DOHH2 (cell line): ENCODE results near the gene PDE6C.
"Not testable (repeated sequence)": the region's sequence is repeated elsewhere in the genome, so short reads cannot be mapped to it uniquely, and the experiment has no call there.

Experiments
- H3F3A ChIP-seq: fragments of 200-600 bp; sonication (generic), shearing (Covaris generic); 2 replicates; pipeline ENCODE4 v1.6.0; 2016; ENCODE audit warnings: antibody characterized with exemption, mild to moderate bottlenecking; ENCODE audit not compliant: control insufficient read depth, insufficient read depth
- H3K27ac ChIP-seq: fragments of 200-600 bp; sonication (generic); 2 replicates; pipeline ENCODE4 v1.5.1; 2014; ENCODE audit warnings: low read depth, mild to moderate bottlenecking, low read length, moderate library complexity
- H3K27me3 ChIP-seq: fragments of 200-600 bp; sonication (generic); 2 replicates; pipeline ENCODE4 v1.6.1; 2014; ENCODE audit warnings: mild to moderate bottlenecking, low read length, mixed read lengths; ENCODE audit not compliant: control insufficient read depth
- H3K36me3 ChIP-seq: fragments of 200-600 bp; sonication (generic); 2 replicates; pipeline ENCODE4 v1.6.1; 2014; ENCODE audit warnings: mild to moderate bottlenecking, low read length, moderate library complexity, mixed read lengths; ENCODE audit not compliant: control insufficient read depth
- H3K4me1 ChIP-seq: fragments of 200-600 bp; sonication (generic); 2 replicates; pipeline ENCODE4 v1.6.1; 2014; ENCODE audit warnings: mild to moderate bottlenecking, low read length, mixed read lengths; ENCODE audit not compliant: control insufficient read depth
- H3K4me2 ChIP-seq: fragments of 200-600 bp; sonication (generic); 2 replicates; pipeline ENCODE4 v1.6.0; 2014; ENCODE audit warnings: mild to moderate bottlenecking, low read length, moderate library complexity
- H3K4me3 ChIP-seq: fragments of 200-600 bp; sonication (generic); 2 replicates; pipeline ENCODE4 v1.5.1; 2014; ENCODE audit warnings: mild to moderate bottlenecking, low read length, mixed read lengths
- H3K79me2 ChIP-seq: fragments of 200-600 bp; sonication (generic); 2 replicates; pipeline ENCODE4 v1.6.1; 2014; ENCODE audit warnings: mild to moderate bottlenecking, low read length, mixed read lengths; ENCODE audit not compliant: control insufficient read depth
- H3K9me2 ChIP-seq: fragments of 200-600 bp; sonication (generic); replicated peaks from 2 replicates; pipeline ENCODE4 v1.6.1; 2014; ENCODE audit warnings: mild to moderate bottlenecking, low read length, mixed read lengths; ENCODE audit not compliant: control insufficient read depth
- H3K9me3 ChIP-seq: fragments of 200-600 bp; sonication (generic); 2 replicates; pipeline ENCODE4 v1.6.1; 2014; ENCODE audit warnings: antibody characterized with exemption, low read length, mixed read lengths; ENCODE audit not compliant: control insufficient read depth, insufficient read depth
- H4K20me1 ChIP-seq: fragments of 200-600 bp; sonication (generic); 2 replicates; pipeline ENCODE4 v1.6.0; 2014; ENCODE audit warnings: low read depth, mild to moderate bottlenecking, antibody characterized with exemption, low read length, moderate library complexity; ENCODE audit not compliant: control insufficient read depth, insufficient read depth
- CTCF ChIP-seq: fragments of 200-600 bp; sonication (generic); IDR thresholded peaks from one replicate; pipeline ENCODE4 v1.5.1; 2014; ENCODE audit warnings: antibody characterized with exemption, mild to moderate bottlenecking, low read depth, low read length; ENCODE audit not compliant: poor library complexity, severe bottlenecking
- EZH2phosphoT487 ChIP-seq: fragments of 200-600 bp; sonication (generic); IDR thresholded peaks from 2 replicates; pipeline ENCODE4 v1.6.1; 2017; ENCODE audit warnings: borderline replicate concordance, mild to moderate bottlenecking, antibody characterized with exemption, low read length, moderate library complexity, mixed read lengths

PDE6C gene

GRCh38 chr10:93687737-93688136 is 75.4 kb downstream of the PDE6C start:
- no peaks in the 10 kb centered on the region for H3F3A ChIP-seq
- H4K20me1 ChIP-seq, result no peaks in the 10 kb centered on the region
- no peaks in the 10 kb centered on the region for H3K9me3 ChIP-seq
- H3K79me2 ChIP-seq, result no peaks in the 10 kb centered on the region
- H3K4me2 ChIP-seq, result no peak overlapping the region
- peaks cover 28% of the 10 kb centered on the region for H3K36me3 ChIP-seq
- no peak for TF ChIP-seq CTCF
- TF ChIP-seq EZH2phosphoT487, result no peak
- H3K4me1 ChIP-seq, result no peaks in the 10 kb centered on the region
- H3K27me3 ChIP-seq, result no peaks in the 10 kb centered on the region
- no peak overlapping the region for H3K27ac ChIP-seq
- H3K4me3 ChIP-seq, result no peak overlapping the region
- no peaks in the 10 kb centered on the region for H3K9me2 ChIP-seq

- H3K27ac ChIP-seq, result no peak overlapping the region
- H3K27me3 ChIP-seq, result no peaks in the 10 kb centered on the region
- H3K79me2 ChIP-seq, result peaks cover 5% of the 10 kb centered on the region; the same call in 1 of the 2 replicates
- no peak overlapping the region for H3K4me2 ChIP-seq
- H4K20me1 ChIP-seq, result no peaks in the 10 kb centered on the region
- H3K9me3 ChIP-seq, result no peaks in the 10 kb centered on the region
- H3K36me3 ChIP-seq, result peaks cover 59% of the 10 kb centered on the region
- no peak overlapping the region for H3K4me3 ChIP-seq
- no peak for TF ChIP-seq EZH2phosphoT487
- H3F3A ChIP-seq, result no peaks in the 10 kb centered on the region
- H3K9me2 ChIP-seq, result no peaks in the 10 kb centered on the region
- peaks cover 5% of the 10 kb centered on the region for H3K4me1 ChIP-seq
These were observed 83.4 kb downstream of the PDE6C start for GRCh38 chr10:93695740-93696139.

- not testable (repeated sequence) for H3K9me2 ChIP-seq, H3K27ac ChIP-seq, H3K27me3 ChIP-seq, H3K4me2 ChIP-seq, H4K20me1 ChIP-seq, H3K4me3 ChIP-seq, H3K9me3 ChIP-seq, H3F3A ChIP-seq
- H3K36me3 ChIP-seq, result peaks cover 56% of the 10 kb centered on the region
- peaks cover 13% of the 10 kb centered on the region for H3K4me1 ChIP-seq
- peaks cover 14% of the 10 kb centered on the region for H3K79me2 ChIP-seq
These were observed 84.2 kb downstream of the PDE6C start for GRCh38 chr10:93696582-93696981.

GRCh38 chr10:93697207-93697606 is 84.9 kb downstream of the PDE6C start:
- H3K27me3 ChIP-seq, result no peaks in the 10 kb centered on the region
- no peaks in the 10 kb centered on the region for H3K9me2 ChIP-seq
- TF ChIP-seq EZH2phosphoT487 (no peak), CTCF (peak; percentile 39)
- H3K27ac ChIP-seq, result no peak overlapping the region
- H3K4me1 ChIP-seq, result peaks cover 15% of the 10 kb centered on the region
- no peaks in the 10 kb centered on the region for H4K20me1 ChIP-seq
- no peak overlapping the region for H3K4me2 ChIP-seq
- peaks cover 51% of the 10 kb centered on the region for H3K36me3 ChIP-seq
- H3F3A ChIP-seq, result no peaks in the 10 kb centered on the region
- H3K4me3 ChIP-seq, result no peak overlapping the region
- peaks cover 20% of the 10 kb centered on the region for H3K79me2 ChIP-seq
- H3K9me3 ChIP-seq, result no peaks in the 10 kb centered on the region
